ENCODE measurements around the gene S100A9. TPM values are rescaled to one million over a fixed set of nuclear protein-coding genes. Genes with fewer than 3 reads are reported as not detected.

The S100A9 gene
- total and polyA plus RNA-seq, 2 of the 4 experiments (the other 2 are of a cell fraction), result not detected

- Histone ChIP-seq H3K56ac (ENCODE audit: extremely low read depth, insufficient read depth, low read length) (no peak within 1 kb of the TSS), H3K18ac (ENCODE audit: low read depth, low read length) (no peak within 1 kb of the TSS), H3K4me2 (ENCODE audit: low read depth, low read length) (no peak within 1 kb of the TSS), H3K4me1 (ENCODE audit: control insufficient read depth, insufficient read depth, low read length) (no peaks in the 10 kb centered on the region), H3K23ac (ENCODE audit: low read depth, low read length) (no peak within 1 kb of the TSS), H2BK20ac (ENCODE audit: low read depth, low read length) (no peak within 1 kb of the TSS), H3K9me3 (ENCODE audit: control insufficient read depth, insufficient read depth, low read length) (no peaks in the 10 kb centered on the region), H3K14ac (replicated peaks; ENCODE audit: low read depth, low read length) (no peak within 1 kb of the TSS), H3K4me3 (ENCODE audit: insufficient read depth, low read depth, low read length) (no peak within 1 kb of the TSS), H2BK5ac (ENCODE audit: low read depth, low read length, poor library complexity, severe bottlenecking) (no peak within 1 kb of the TSS), H3K9me1 (ENCODE audit: insufficient read depth, low read length) (no peaks in the 10 kb centered on the region), H3K27ac (ENCODE audit: insufficient read depth, low read length) (no peak within 1 kb of the TSS), H4K91ac (ENCODE audit: insufficient read depth, low read depth, low read length) (no peak within 1 kb of the TSS), H3K79me1 (ENCODE audit: low read depth in 1 of 2, low read length in 2 of 2) (no peaks in the 10 kb centered on the region), H4K20me1 (ENCODE audit: insufficient read depth, low read length) (no peaks in the 10 kb centered on the region), H4K8ac (ENCODE audit: low read depth in 2 of 2, low read length in 2 of 2) (no peak within 1 kb of the TSS), H3K9ac (ENCODE audit: low read depth, low read length) (no peak within 1 kb of the TSS), H2BK120ac (ENCODE audit: low read depth, low read length) (no peak within 1 kb of the TSS), H4K5ac (ENCODE audit: low read depth, low read length) (no peak within 1 kb of the TSS), H3K27me3 (ENCODE audit: control insufficient read depth, insufficient read depth, low read length) (peaks cover 2% of the 10 kb centered on the region; the same call in 1 of the 2 replicates), H3K4ac (ENCODE audit: low read depth, low read length) (no peak within 1 kb of the TSS), H2AFZ (replicated peaks; ENCODE audit: low read length, poor library complexity) (peak within 1 kb of the TSS; percentile 66), H2BK15ac (ENCODE audit: low read depth, low read length) (no peak within 1 kb of the TSS), H2AK5ac (ENCODE audit: low read depth, low read length) (no peak within 1 kb of the TSS), H3K36me3 (ENCODE audit: control insufficient read depth, insufficient read depth, low read length) (no peaks in the 10 kb centered on the region), H2AK9ac (replicated peaks; ENCODE audit: low read depth, low read length, poor library complexity) (no peak within 1 kb of the TSS)
- intact Hi-C loops (cut with micrococcal nuclease), result no loop called here
- ChIA-PET POLR2A (ENCODE audit: unreplicated experiment) (no interaction called here), CTCF (no interaction called here)
- dilution Hi-C loops (cut with HindIII; ENCODE audit: low sequenced_read_pairs, unreplicated experiment), result no loop called here
- WGBS, 2 experiments (ENCODE audit: extremely low coverage in 2 of 2, insufficient read length in 1 of 2), result no CpG with 5 or more reads among the region's 1 CpG
- in situ Hi-C loops (cut with MboI; ENCODE audit: low sequenced_read_pairs), result no loop called here
- ATAC-seq (ENCODE audit: low read depth) (peak; percentile 54), DNase-seq (peak; percentile 70)
- BruUV-seq (replicated peaks), result no TSS peak
- TF ChIP-seq CEBPB (IDR thresholded peaks at IDR 0.05; ENCODE audit: low read depth, low read length), result peak; percentile 87
- TF ChIP-seq POLR2A (IDR thresholded peaks at IDR 0.05; ENCODE audit: low read depth, low read length), result no peak
- TF ChIP-seq NFE2L2 (IDR thresholded peaks at IDR 0.05; ENCODE audit: low read depth, low read length), result no peak
Measured at GRCh38 chr1:153375511-153375910, 17.9 kb downstream of the S100A9 start, which contains the start of gene S100A12. Gene S100A12, minus strand, starts transcription at chr1:153375621. Its CDS starts 1,029 bp downstream, at chr1:153374592.
